ENCODE data around the gene TTF2.

DNA sequence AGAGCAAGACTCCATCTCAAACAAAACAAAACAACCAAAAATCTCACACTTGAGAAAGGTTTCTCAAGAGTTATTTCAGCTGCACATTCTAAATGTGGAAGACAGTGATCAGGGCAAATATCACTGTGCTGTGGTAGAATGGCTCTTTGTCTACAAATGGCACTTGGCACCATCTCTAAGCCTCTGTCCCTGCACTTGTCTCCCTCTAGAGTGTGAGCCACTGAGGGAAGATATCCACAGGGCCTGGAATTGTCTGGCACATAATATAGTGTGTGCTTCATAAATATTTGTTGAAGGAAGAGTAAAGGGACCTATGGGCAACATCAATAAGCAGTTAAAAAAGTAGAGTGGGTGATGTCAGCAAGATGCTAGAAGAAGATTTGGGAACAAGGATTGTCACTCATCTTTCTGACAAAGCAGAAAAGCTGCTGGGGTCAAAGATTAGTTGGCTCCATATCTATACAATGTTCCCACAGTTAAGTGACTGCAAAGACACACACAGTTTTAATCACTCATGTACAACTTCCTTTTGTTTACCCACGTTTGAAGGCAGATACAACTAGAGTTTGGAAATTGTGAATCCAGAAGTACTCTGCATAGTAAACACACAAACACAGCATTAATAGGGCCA lies 39.5 kb upstream of the TTF2 start:
- TF ChIP-seq POLR2AphosphoS5 (IDR thresholded peaks at IDR 0.05; ENCODE audit: borderline replicate concordance, low read depth, low read length) (no peak), EZH2 (IDR thresholded peaks at IDR 0.05) (no peak), FOXP2 (optimal IDR thresholded peaks at IDR 0.05; ENCODE audit: control extremely low read depth, extremely low read length, insufficient read depth) (no peak)
